Upper lobe of left lung (tissue), 6 donors: ENCODE results near the gene NCAM2. TPM values are rescaled to one million over a fixed set of nuclear protein-coding genes. Genes with fewer than 3 reads are reported as not detected.
A peak's percentile ranks its signal among the peaks of the same experiment; 100 is the strongest.

Source experiments
- ATAC-seq, 2 donors: fragments of 200-7000 bp; cut with Tn5 transposase; one replicate each; pipeline ENCODE4 v1.9.1; 2022; ENCODE audit warnings: mild to moderate bottlenecking in 2 of 2, moderate library complexity in 2 of 2; ENCODE audit not compliant: low FRiP score in 2 of 2
- DNase-seq, 2 donors: peaks; one replicate each; pipeline ENCODE4 v3.0.0-alpha.2; 2019 to 2020
- H3K27ac ChIP-seq, 4 donors: fragments of 200-600 bp; sonication (generic); one replicate each; pipeline ENCODE4 v1.5.1; 2016 to 2019
- H3K27me3 ChIP-seq, 4 donors: fragments of 200-600 bp; sonication (generic); one replicate each; pipeline ENCODE4 v1.5.1; 2017 to 2019
- H3K36me3 ChIP-seq, 4 donors: fragments of 200-600 bp; sonication (generic); one replicate each; pipeline ENCODE4 v1.5.1; 2016 to 2019
- H3K4me1 ChIP-seq, 4 donors: fragments of 200-600 bp; sonication (generic); one replicate each; pipeline ENCODE4 v1.5.1; 2018 to 2019
- H3K4me3 ChIP-seq, 4 donors: fragments of 200-600 bp; sonication (generic); one replicate each; pipeline ENCODE4 v1.5.1; 2017 to 2019; ENCODE audit warnings: mild to moderate bottlenecking in 2 of 4, moderate library complexity in 1 of 4
- H3K9me3 ChIP-seq, 4 donors: fragments of 200-600 bp; sonication (generic); one replicate each; pipeline ENCODE4 v1.5.1; 2018 to 2019
- CTCF ChIP-seq, 6 experiments: fragments of 450-650 bp in 4 of 6; fragments of 200-600 bp in 2 of 6; sonication (generic) in 2 of 6; IDR thresholded peaks; one replicate each; pipeline ENCODE4 v1.5.1; 2016 to 2019; ENCODE audit warnings: antibody characterized with exemption in 6 of 6
- EP300 ChIP-seq, 4 donors: sonication (generic); formaldehyde crosslinking; IDR thresholded peaks; one replicate each; pipeline ENCODE4 v1.5.1; 2017; ENCODE audit warnings: antibody characterized with exemption in 4 of 4, control low read depth in 2 of 4
- POLR2A ChIP-seq, 4 donors: fragments of 450-650 bp; IDR thresholded peaks; one replicate each; pipeline ENCODE4 v1.5.1; 2016 to 2017; ENCODE audit warnings: antibody characterized with exemption in 4 of 4, mild to moderate bottlenecking in 2 of 4
- POLR2AphosphoS5 ChIP-seq, 2 donors: sonication (generic); formaldehyde crosslinking; IDR thresholded peaks; one replicate each; pipeline ENCODE4 v1.5.1; 2017; ENCODE audit warnings: antibody characterized with exemption in 2 of 2
- WGBS, 2 donors: methylation state at CpG; one replicate each; pipeline ENCODE4 v1.1.5; 2017 to 2018; 5-methylcytosine and 5-hydroxymethylcytosine counted together
- total RNA-seq, 6 donors: library from RNA; depleted of rRNA in 4 of 6; stranded (reverse); fragments of >200 nt in 4 of 6; gene quantifications; one replicate each; pipeline versions ENCODE4 v1.1.0 to v1.2.1, GENCODE V29; 2016 to 2021
- donor health status: DM: no; HTN: no; CAD: no; lungs with moderate emphysema.
- donor health status: DM: no; HTN: yes; CAD: no; lungs with severe emphysema.

NCAM2 gene
- total RNA-seq, 6 donors from 2014 or later = 2.0 to 8.6 (median 2.9) TPM

GRCh38 chr21:21434944-21435343 is 436.7 kb downstream of the NCAM2 start:
- no peaks in the 10 kb centered on the region for H3K9me3 ChIP-seq
- no peaks in the 10 kb centered on the region for H3K36me3 ChIP-seq
- no peaks in the 10 kb centered on the region for H3K27me3 ChIP-seq
- TF ChIP-seq CTCF (IDR thresholded peaks at IDR 0.05) = no peak
- TF ChIP-seq POLR2AphosphoS5 (IDR thresholded peaks at IDR 0.05) = no peak
- no peak for TF ChIP-seq POLR2A (IDR thresholded peaks at IDR 0.05)
- TF ChIP-seq EP300 (IDR thresholded peaks at IDR 0.05) = peak in 1 of 4 donors; percentile 56
- peaks cover 0 to 18% (median 0%) of the 10 kb centered on the region in 4 donors for H3K4me1 ChIP-seq
- no peak for ATAC-seq
- peak overlapping the region in 2 of 4 donors; percentile 9 to 20 for H3K27ac ChIP-seq
- no peak overlapping the region for H3K4me3 ChIP-seq
- DNase-seq = no peak
- 91 to 96% methylated on average over 1 of the region's 1 CpG for WGBS, 2 donors

GRCh38 chr21:21436012-21436534 is 437.9 kb downstream of the NCAM2 start:
- 31 to 34% methylated on average over 1 of the region's 1 CpG for WGBS, 2 donors
- DNase-seq (no peak), ATAC-seq (peak in 1 of 2 donors; percentile 28)

GRCh38 chr21:21439761-21440160 is 441.6 kb downstream of the NCAM2 start:
- no peaks in the 10 kb centered on the region for H3K36me3 ChIP-seq
- H3K27me3 ChIP-seq = no peaks in the 10 kb centered on the region
- no peaks in the 10 kb centered on the region for H3K9me3 ChIP-seq
- DNase-seq = no peak
- TF ChIP-seq POLR2A (IDR thresholded peaks at IDR 0.05) (no peak), CTCF (IDR thresholded peaks at IDR 0.05) (no peak), POLR2AphosphoS5 (IDR thresholded peaks at IDR 0.05) (no peak), EP300 (IDR thresholded peaks at IDR 0.05) (no peak)
- WGBS, 2 donors = 88 to 94% methylated on average over 3 of the region's 3 CpGs
- peaks cover 0 to 13% (median 0%) of the 10 kb centered on the region in 4 donors for H3K4me1 ChIP-seq
- H3K27ac ChIP-seq = no peak overlapping the region
- no peak overlapping the region for H3K4me3 ChIP-seq
- no peak for ATAC-seq

More at GRCh38 chr21:21436012-21436534, 437.9 kb downstream of the NCAM2 start:
- H3K36me3 ChIP-seq = no peaks in the 10 kb centered on the region
- no peaks in the 10 kb centered on the region for H3K27me3 ChIP-seq
- TF ChIP-seq EP300 (IDR thresholded peaks at IDR 0.05) (peak in 2 of 4 donors; percentile 39 to 97), POLR2A (IDR thresholded peaks at IDR 0.05) (no peak)
- peak overlapping the region in 1 of 4 donors; percentile 60 for H3K27ac ChIP-seq
- H3K4me1 ChIP-seq = peaks cover 0 to 18% (median 0%) of the 10 kb centered on the region in 4 donors
- H3K4me3 ChIP-seq = no peak overlapping the region
- H3K9me3 ChIP-seq = no peaks in the 10 kb centered on the region

GRCh38 chr21:21457077-21457476 is 458.9 kb downstream of the NCAM2 start:
- ATAC-seq (no peak), DNase-seq (no peak)
- no peaks in the 10 kb centered on the region for H3K9me3 ChIP-seq
- H3K27me3 ChIP-seq = no peaks in the 10 kb centered on the region
- H3K36me3 ChIP-seq = no peaks in the 10 kb centered on the region
- WGBS, 2 donors = 88 to 89% methylated on average over 8 of the region's 8 CpGs
- H3K4me1 ChIP-seq = no peaks in the 10 kb centered on the region
- no peak overlapping the region for H3K4me3 ChIP-seq
- H3K27ac ChIP-seq = no peak overlapping the region
- TF ChIP-seq CTCF (IDR thresholded peaks at IDR 0.05) (no peak), POLR2AphosphoS5 (IDR thresholded peaks at IDR 0.05) (no peak), POLR2A (IDR thresholded peaks at IDR 0.05) (no peak), EP300 (IDR thresholded peaks at IDR 0.05) (no peak)

GRCh38 chr21:21458124-21458631 is 460.0 kb downstream of the NCAM2 start:
- 81 to 92% methylated on average over 5 to 8 of the region's 8 CpGs for WGBS, 2 donors
- ATAC-seq (peak in 1 of 2 donors; percentile 51), DNase-seq (peak in 1 of 2 donors; percentile 24)
- H3K4me3 ChIP-seq = no peak overlapping the region
- H3K27ac ChIP-seq = no peak overlapping the region
- H3K27me3 ChIP-seq = no peaks in the 10 kb centered on the region
- H3K36me3 ChIP-seq = no peaks in the 10 kb centered on the region
- H3K4me1 ChIP-seq = no peaks in the 10 kb centered on the region
- TF ChIP-seq POLR2A (IDR thresholded peaks at IDR 0.05) (no peak), EP300 (IDR thresholded peaks at IDR 0.05) (no peak)
- no peaks in the 10 kb centered on the region for H3K9me3 ChIP-seq

- H3K27me3 ChIP-seq = no peaks in the 10 kb centered on the region
- DNase-seq = no peak
- no peak for TF ChIP-seq POLR2A (IDR thresholded peaks at IDR 0.05)
- TF ChIP-seq EP300 (IDR thresholded peaks at IDR 0.05) = no peak
- no peak for TF ChIP-seq POLR2AphosphoS5 (IDR thresholded peaks at IDR 0.05)
- TF ChIP-seq CTCF (IDR thresholded peaks at IDR 0.05) = no peak
- no peak overlapping the region for H3K4me3 ChIP-seq
- H3K36me3 ChIP-seq = no peaks in the 10 kb centered on the region
- no peak overlapping the region for H3K27ac ChIP-seq
- no peaks in the 10 kb centered on the region for H3K9me3 ChIP-seq
- no peaks in the 10 kb centered on the region for H3K4me1 ChIP-seq
- WGBS, 2 donors = 77 to 86% methylated on average over 5 of the region's 5 CpGs
- ATAC-seq = no peak
These were observed 462.8 kb downstream of the NCAM2 start for GRCh38 chr21:21460979-21461378.
